Measurements from ENCODE around the gene SMC5. TPM values are rescaled to one million over a fixed set of nuclear protein-coding genes. Genes with fewer than 3 reads are reported as not detected.

SMC5 gene
- total RNA-seq, 1 donor from 2014 or later: 26.5 TPM

DNA sequence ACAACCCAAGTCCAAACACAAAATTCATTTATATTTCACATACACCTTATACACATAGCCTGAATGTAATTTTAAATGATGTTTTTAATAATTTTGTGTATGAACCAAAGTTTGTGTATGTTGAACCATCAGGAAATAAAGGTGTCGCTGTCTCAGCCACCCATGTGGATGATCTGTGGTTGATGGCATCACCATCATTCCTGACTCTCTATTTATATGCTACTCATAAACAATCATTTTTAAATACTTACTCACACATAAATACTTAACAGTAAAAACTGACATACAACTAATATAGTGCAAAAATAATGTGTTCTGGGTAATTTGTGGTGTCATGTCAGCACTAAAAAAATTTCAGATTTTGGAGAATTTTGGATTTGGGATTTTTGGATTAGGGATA lies 38.4 kb downstream of the SMC5 start:
- H3K27ac Mint-ChIP-seq (ENCODE audit: unreplicated experiment): no peak overlapping the region
- no peak for DNase-seq (ENCODE audit: low spot score)
- H3K27me3 Mint-ChIP-seq (ENCODE audit: unreplicated experiment): no peaks in the 10 kb centered on the region
- peaks cover 11% of the 10 kb centered on the region for H3K36me3 Mint-ChIP-seq (ENCODE audit: low read depth, unreplicated experiment)
- TF ChIP-seq, protein P1, sequence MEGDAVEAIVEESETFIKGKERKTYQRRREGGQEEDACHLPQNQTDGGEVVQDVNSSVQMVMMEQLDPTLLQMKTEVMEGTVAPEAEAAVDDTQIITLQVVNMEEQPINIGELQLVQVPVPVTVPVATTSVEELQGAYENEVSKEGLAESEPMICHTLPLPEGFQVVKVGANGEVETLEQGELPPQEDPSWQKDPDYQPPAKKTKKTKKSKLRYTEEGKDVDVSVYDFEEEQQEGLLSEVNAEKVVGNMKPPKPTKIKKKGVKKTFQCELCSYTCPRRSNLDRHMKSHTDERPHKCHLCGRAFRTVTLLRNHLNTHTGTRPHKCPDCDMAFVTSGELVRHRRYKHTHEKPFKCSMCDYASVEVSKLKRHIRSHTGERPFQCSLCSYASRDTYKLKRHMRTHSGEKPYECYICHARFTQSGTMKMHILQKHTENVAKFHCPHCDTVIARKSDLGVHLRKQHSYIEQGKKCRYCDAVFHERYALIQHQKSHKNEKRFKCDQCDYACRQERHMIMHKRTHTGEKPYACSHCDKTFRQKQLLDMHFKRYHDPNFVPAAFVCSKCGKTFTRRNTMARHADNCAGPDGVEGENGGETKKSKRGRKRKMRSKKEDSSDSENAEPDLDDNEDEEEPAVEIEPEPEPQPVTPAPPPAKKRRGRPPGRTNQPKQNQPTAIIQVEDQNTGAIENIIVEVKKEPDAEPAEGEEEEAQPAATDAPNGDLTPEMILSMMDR (IDR thresholded peaks at IDR 0.05; ENCODE audit: unreplicated experiment): no peak
- H3K4me3 Mint-ChIP-seq (ENCODE audit: unreplicated experiment): no peak overlapping the region
- no peaks in the 10 kb centered on the region for H3K4me1 Mint-ChIP-seq (ENCODE audit: unreplicated experiment)
- H3K9me3 Mint-ChIP-seq (ENCODE audit: unreplicated experiment): no peaks in the 10 kb centered on the region

DNA sequence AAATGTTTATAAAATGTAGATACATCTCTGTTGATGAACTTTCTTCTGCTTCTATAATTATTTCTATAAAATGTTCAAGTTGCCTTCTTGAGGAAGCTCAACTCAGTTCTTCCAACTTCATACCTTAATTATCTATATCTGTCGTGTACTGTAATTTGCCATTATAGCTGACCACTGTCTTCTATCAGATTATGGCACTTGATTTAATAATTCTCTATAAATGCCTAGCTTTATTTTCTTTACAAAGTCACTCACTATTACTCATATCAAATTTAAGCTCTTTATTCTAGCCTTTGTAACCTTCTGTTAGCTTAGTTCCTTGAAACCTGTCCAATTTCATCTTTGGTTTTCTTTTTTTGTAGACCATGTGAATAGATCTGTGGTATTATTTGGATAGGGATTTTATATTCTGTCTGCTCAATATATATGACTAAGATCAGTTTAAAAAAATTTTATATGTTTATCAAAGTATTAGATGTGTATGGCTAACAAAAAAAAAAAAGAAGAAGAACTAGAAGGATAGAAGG lies 39.5 kb downstream of the SMC5 start:
- H3K27me3 Mint-ChIP-seq (ENCODE audit: unreplicated experiment): no peaks in the 10 kb centered on the region
- H3K36me3 Mint-ChIP-seq (ENCODE audit: low read depth, unreplicated experiment): peaks cover 6% of the 10 kb centered on the region
- H3K27ac Mint-ChIP-seq (ENCODE audit: unreplicated experiment): no peak overlapping the region
- TF ChIP-seq, protein P1 (IDR thresholded peaks at IDR 0.05; ENCODE audit: unreplicated experiment): no peak
- H3K4me1 Mint-ChIP-seq (ENCODE audit: unreplicated experiment): no peaks in the 10 kb centered on the region
- no peak overlapping the region for H3K4me3 Mint-ChIP-seq (ENCODE audit: unreplicated experiment)
- no peak for DNase-seq (ENCODE audit: low spot score)
- H3K9me3 Mint-ChIP-seq (ENCODE audit: unreplicated experiment): no peaks in the 10 kb centered on the region

DNA sequence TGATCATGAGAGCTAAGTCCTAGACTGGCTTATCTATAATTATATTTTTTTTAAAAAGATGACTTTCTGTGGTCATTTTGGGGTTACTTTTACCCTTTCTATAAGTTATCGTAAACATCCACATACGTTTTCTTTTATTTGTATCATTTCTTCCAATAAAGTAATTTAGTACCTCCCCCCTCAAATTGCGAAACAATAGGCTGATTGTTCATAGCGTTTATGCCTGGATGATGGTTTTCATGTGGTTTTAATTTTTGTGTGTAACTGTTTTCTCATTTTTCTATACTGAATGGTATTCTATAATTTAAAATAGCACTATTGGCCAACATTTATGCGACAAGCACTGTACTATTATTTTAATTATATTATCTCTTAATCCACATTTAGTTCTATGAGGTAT lies 44.5 kb downstream of the SMC5 start:
- H3K36me3 Mint-ChIP-seq (ENCODE audit: low read depth, unreplicated experiment): peaks cover 15% of the 10 kb centered on the region

DNA sequence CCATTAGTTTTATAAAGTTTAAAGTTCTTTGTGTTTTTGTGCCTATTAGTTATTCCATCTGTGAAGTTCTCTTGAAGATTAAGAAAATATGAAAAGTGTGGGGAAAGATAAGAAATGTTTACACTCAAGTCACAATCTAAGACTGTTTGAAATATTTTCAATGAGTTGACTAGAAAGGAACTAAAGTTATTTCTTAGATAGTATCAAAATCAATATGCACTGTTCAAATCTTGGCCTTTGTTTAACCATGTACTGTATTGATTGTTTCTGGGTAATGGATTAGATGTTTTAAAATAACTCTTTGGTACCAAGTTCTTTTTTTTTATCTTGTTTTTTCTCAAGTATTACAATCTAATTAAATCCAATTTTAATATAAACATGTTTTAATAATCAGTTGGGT lies 46.0 kb downstream of the SMC5 start:
- Mint-ChIP-seq H3K4me3 (ENCODE audit: unreplicated experiment) (no peak overlapping the region), H3K36me3 (ENCODE audit: low read depth, unreplicated experiment) (peaks cover 28% of the 10 kb centered on the region), H3K27me3 (ENCODE audit: unreplicated experiment) (no peaks in the 10 kb centered on the region), H3K4me1 (ENCODE audit: unreplicated experiment) (no peaks in the 10 kb centered on the region), H3K9me3 (ENCODE audit: unreplicated experiment) (no peaks in the 10 kb centered on the region), H3K27ac (ENCODE audit: unreplicated experiment) (no peak overlapping the region)
- TF ChIP-seq, protein P1 (IDR thresholded peaks at IDR 0.05; ENCODE audit: unreplicated experiment): no peak
- DNase-seq (ENCODE audit: low spot score): no peak

More for the DNA sequence above, 44.5 kb downstream of the SMC5 start:
- TF ChIP-seq, protein P1 (IDR thresholded peaks at IDR 0.05; ENCODE audit: unreplicated experiment): no peak
- H3K27ac Mint-ChIP-seq (ENCODE audit: unreplicated experiment): no peak overlapping the region
- H3K27me3 Mint-ChIP-seq (ENCODE audit: unreplicated experiment): no peaks in the 10 kb centered on the region
- no peaks in the 10 kb centered on the region for H3K9me3 Mint-ChIP-seq (ENCODE audit: unreplicated experiment)
- H3K4me1 Mint-ChIP-seq (ENCODE audit: unreplicated experiment): no peaks in the 10 kb centered on the region
- H3K4me3 Mint-ChIP-seq (ENCODE audit: unreplicated experiment): no peak overlapping the region
- no peak for DNase-seq (ENCODE audit: low spot score)

DNA sequence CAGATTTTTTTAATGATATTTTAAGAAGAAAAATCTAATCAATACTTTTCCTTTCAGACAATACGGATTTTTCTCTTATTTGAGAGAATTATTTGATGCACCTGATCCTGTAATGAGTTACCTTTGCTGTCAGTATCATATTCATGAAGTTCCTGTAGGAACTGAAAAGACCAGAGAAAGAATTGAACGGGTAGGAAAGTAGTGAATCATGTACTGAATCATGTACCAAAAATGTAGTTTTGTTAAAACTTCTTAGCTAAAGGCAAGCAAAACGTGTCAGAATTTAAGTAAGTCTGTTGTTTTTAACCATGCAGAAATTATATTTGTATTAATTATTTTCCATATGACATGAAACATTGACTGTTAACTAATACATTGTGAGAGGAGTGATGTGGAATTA lies 56.6 kb downstream of the SMC5 start:
- TF ChIP-seq, protein P1 (IDR thresholded peaks at IDR 0.05; ENCODE audit: unreplicated experiment): no peak
- DNase-seq (ENCODE audit: low spot score): no peak
- peaks cover 18% of the 10 kb centered on the region for H3K36me3 Mint-ChIP-seq (ENCODE audit: low read depth, unreplicated experiment)
- H3K27me3 Mint-ChIP-seq (ENCODE audit: unreplicated experiment): peaks cover 1% of the 10 kb centered on the region
- no peak overlapping the region for H3K27ac Mint-ChIP-seq (ENCODE audit: unreplicated experiment)
- H3K4me3 Mint-ChIP-seq (ENCODE audit: unreplicated experiment): no peak overlapping the region
- H3K9me3 Mint-ChIP-seq (ENCODE audit: unreplicated experiment): no peaks in the 10 kb centered on the region
- H3K4me1 Mint-ChIP-seq (ENCODE audit: unreplicated experiment): no peaks in the 10 kb centered on the region

Data from endothelial cell (in vitro differentiated cells).